IMR-90 (cell line): ENCODE data around the gene ZDHHC3. TPM values are rescaled to one million over a fixed set of nuclear protein-coding genes. Genes with fewer than 3 reads are reported as not detected.

Source experiments
- ATAC-seq: fragments of 200-7000 bp; cut with Tn5 transposase; 2 replicates; pipeline ENCODE4 v1.9.1; 2020; ENCODE audit warnings: low read depth, mild to moderate bottlenecking, moderate library complexity
- BruUV-seq: library from RNA; stranded (reverse); fragments of 400-500 nt; replicated peaks from 2 replicates; lab custom pipeline; 2021; lab: Mats Ljungman, UMichigan
- CTCF ChIA-PET: fragments of 300-600 bp; formaldehyde crosslinking; extraction: SDS; loops from one replicate; lab custom pipeline; 2021; ENCODE audit warnings: antibody characterized with exemption; lab: Yijun Ruan, JAX
- POLR2A ChIA-PET: fragments of 300-600 bp; sonication (Branson Sonifier 250); formaldehyde crosslinking; loops from one replicate; lab custom pipeline; 2022; ENCODE audit warnings: antibody characterized with exemption; ENCODE audit not compliant: unreplicated experiment; lab: Charles Lee
- DNase-seq: peaks from one replicate; pipeline ENCODE4 v3.0.0; 2013
- H2AFZ ChIP-seq: replicated peaks from 2 replicates; pipeline ENCODE3; 2013; ENCODE audit warnings: low read length, mild to moderate bottlenecking; ENCODE audit not compliant: poor library complexity
- H2AK5ac ChIP-seq: 2 replicates; pipeline ENCODE4 v1.6.1; 2013; ENCODE audit warnings: low read depth, low read length, inconsistent platforms
- H2AK9ac ChIP-seq: replicated peaks from 2 replicates; pipeline ENCODE3; 2013; ENCODE audit warnings: mild to moderate bottlenecking, low read depth, low read length, moderate library complexity; ENCODE audit not compliant: poor library complexity
- H2BK120ac ChIP-seq: 2 replicates; pipeline ENCODE4 v1.6.1; 2013; ENCODE audit warnings: low read depth, low read length, inconsistent platforms
- H2BK15ac ChIP-seq: 3 replicates; pipeline ENCODE4 v1.6.1; 2013; ENCODE audit warnings: low read depth, low read length, inconsistent platforms
- H2BK20ac ChIP-seq: 2 replicates; pipeline ENCODE4 v1.6.1; 2013; ENCODE audit warnings: low read depth, mild to moderate bottlenecking, inconsistent platforms, low read length, moderate library complexity
- H2BK5ac ChIP-seq: 2 replicates; pipeline ENCODE4 v1.6.1; 2013; ENCODE audit warnings: mild to moderate bottlenecking, low read depth, low read length, inconsistent platforms; ENCODE audit not compliant: poor library complexity, severe bottlenecking
- H3K14ac ChIP-seq: replicated peaks from 2 replicates; pipeline ENCODE4 v1.6.1; 2013; ENCODE audit warnings: low read depth, low read length, inconsistent platforms
- H3K18ac ChIP-seq: 2 replicates; pipeline ENCODE4 v1.6.1; 2013; ENCODE audit warnings: low read depth, low read length, control low read depth
- H3K23ac ChIP-seq: 2 replicates; pipeline ENCODE4 v1.6.1; 2013; ENCODE audit warnings: low read depth, low read length, inconsistent platforms
- H3K27ac ChIP-seq: 2 replicates; pipeline ENCODE4 v1.5.1; 2013; ENCODE audit warnings: mild to moderate bottlenecking, control low read depth, low read length; ENCODE audit not compliant: insufficient read depth
- H3K27me3 ChIP-seq: 2 replicates; pipeline ENCODE4 v1.6.1; 2013; ENCODE audit warnings: low read length; ENCODE audit not compliant: control insufficient read depth, insufficient read depth
- H3K36me3 ChIP-seq: 2 replicates; pipeline ENCODE4 v1.6.1; 2013; ENCODE audit warnings: low read length, mixed read lengths; ENCODE audit not compliant: control insufficient read depth, insufficient read depth
- H3K4ac ChIP-seq: 2 replicates; pipeline ENCODE4 v1.6.1; 2013; ENCODE audit warnings: low read depth, low read length, inconsistent platforms
- H3K4me1 ChIP-seq: 2 replicates; pipeline ENCODE4 v1.6.1; 2013; ENCODE audit warnings: low read length, mixed read lengths; ENCODE audit not compliant: control insufficient read depth, insufficient read depth
- H3K4me2 ChIP-seq: 2 replicates; pipeline ENCODE4 v1.6.1; 2013; ENCODE audit warnings: low read depth, mild to moderate bottlenecking, control low read depth, low read length, moderate library complexity
- H3K4me3 ChIP-seq: 2 replicates; pipeline ENCODE4 v1.5.1; 2013; ENCODE audit warnings: low read depth, mild to moderate bottlenecking, control low read depth, low read length, moderate library complexity; ENCODE audit not compliant: insufficient read depth
- H3K56ac ChIP-seq: 2 replicates; pipeline ENCODE4 v1.6.1; 2013; ENCODE audit warnings: low read length, inconsistent platforms; ENCODE audit not compliant: insufficient read depth; ENCODE audit errors: extremely low read depth
- H3K79me1 ChIP-seq, 2 experiments: 2 replicates each; pipeline ENCODE4 v1.6.1; 2013; ENCODE audit warnings: low read length in 2 of 2, inconsistent platforms in 1 of 2, low read depth in 1 of 2
- H3K9ac ChIP-seq: 2 replicates; pipeline ENCODE4 v1.6.1; 2013; ENCODE audit warnings: low read depth, low read length, control low read depth
- H3K9me1 ChIP-seq: 2 replicates; pipeline ENCODE4 v1.6.1; 2013; ENCODE audit warnings: low read length, inconsistent platforms; ENCODE audit not compliant: insufficient read depth
- H3K9me3 ChIP-seq: 2 replicates; pipeline ENCODE4 v1.6.1; 2013; ENCODE audit warnings: low read length; ENCODE audit not compliant: control insufficient read depth, insufficient read depth
- H4K20me1 ChIP-seq: 2 replicates; pipeline ENCODE4 v1.6.1; 2013; ENCODE audit warnings: low read length, inconsistent platforms; ENCODE audit not compliant: insufficient read depth
- H4K5ac ChIP-seq: 2 replicates; pipeline ENCODE4 v1.6.1; 2013; ENCODE audit warnings: mild to moderate bottlenecking, low read depth, low read length, control low read depth
- H4K8ac ChIP-seq, 2 experiments: 2 replicates each; pipeline ENCODE4 v1.6.1; 2013; ENCODE audit warnings: low read depth in 2 of 2, low read length in 2 of 2, control low read depth in 1 of 2, inconsistent platforms in 1 of 2
- H4K91ac ChIP-seq: 2 replicates; pipeline ENCODE4 v1.6.1; 2013; ENCODE audit warnings: low read depth, low read length, inconsistent platforms; ENCODE audit not compliant: insufficient read depth
- BHLHE40 ChIP-seq: fragments of 150-350 bp; IDR thresholded peaks from 2 replicates; pipeline ENCODE4 v1.6.1; 2016; ENCODE audit warnings: mild to moderate bottlenecking, low read depth, low read length
- CEBPB ChIP-seq: IDR thresholded peaks from 2 replicates; pipeline ENCODE4 v1.6.1; 2012; ENCODE audit warnings: low read depth, low read length, improper control_type of control experiment
- CHD1 ChIP-seq: IDR thresholded peaks from 2 replicates; pipeline ENCODE4 v1.6.1; 2012; ENCODE audit warnings: low read depth, low read length, improper control_type of control experiment
- CTCF ChIP-seq: conservative IDR thresholded peaks from 2 replicates; pipeline ENCODE4 v1.5.1; 2012; ENCODE audit warnings: mild to moderate bottlenecking, low read depth, low read length, improper control_type of control experiment
- FOS ChIP-seq: fragments of 150-350 bp; IDR thresholded peaks from 2 replicates; pipeline ENCODE4 v1.6.1; 2016; ENCODE audit warnings: low read depth, low read length
- MAFK ChIP-seq: IDR thresholded peaks from 2 replicates; pipeline ENCODE4 v1.6.1; 2012; ENCODE audit warnings: low read depth, low read length, improper control_type of control experiment
- MAZ ChIP-seq: IDR thresholded peaks from 2 replicates; pipeline ENCODE4 v1.6.1; 2012; ENCODE audit warnings: low read depth, mild to moderate bottlenecking, low read length, improper control_type of control experiment, moderate library complexity, borderline replicate concordance
- MXI1 ChIP-seq: IDR thresholded peaks from 2 replicates; pipeline ENCODE4 v1.6.1; 2012; ENCODE audit warnings: low read depth, mild to moderate bottlenecking, low read length, moderate library complexity, borderline replicate concordance
- NFE2L2 ChIP-seq: fragments of 150-350 bp; IDR thresholded peaks from 2 replicates; pipeline ENCODE4 v1.6.1; 2016; ENCODE audit warnings: low read depth, mild to moderate bottlenecking, low read length
- POLR2A ChIP-seq: IDR thresholded peaks from 2 replicates; pipeline ENCODE4 v1.6.1; 2012; ENCODE audit warnings: mild to moderate bottlenecking, low read depth, low read length
- RAD21 ChIP-seq: IDR thresholded peaks from 2 replicates; pipeline ENCODE4 v1.6.1; 2012; ENCODE audit warnings: low read length, improper control_type of control experiment
- RCOR1 ChIP-seq: IDR thresholded peaks from 2 replicates; pipeline ENCODE4 v1.6.1; 2012; ENCODE audit warnings: mild to moderate bottlenecking, low read length, improper control_type of control experiment; ENCODE audit not compliant: insufficient replicate concordance
- RFX5 ChIP-seq: IDR thresholded peaks from 2 replicates; pipeline ENCODE4 v1.8.0; 2012; ENCODE audit warnings: low read depth, mild to moderate bottlenecking, low read length, moderate library complexity
- SMC3 ChIP-seq: fragments of 150-350 bp; IDR thresholded peaks from 2 replicates; pipeline ENCODE4 v1.6.1; 2016; ENCODE audit warnings: low read depth, mild to moderate bottlenecking, antibody characterized with exemption, low read length, moderate library complexity
- USF2 ChIP-seq: fragments of 150-350 bp; IDR thresholded peaks from 2 replicates; pipeline ENCODE4 v1.6.1; 2017; ENCODE audit warnings: mild to moderate bottlenecking, antibody characterized with exemption, low read length, low read depth
- WGBS, 2 experiments: methylation state at CpG; one replicate each; pipeline versions ENCODE4 v1.1.5 to v1.1.7; 2013; ENCODE audit warnings: missing lambda C conversion rate in 2 of 2; ENCODE audit not compliant: insufficient read length in 1 of 2; ENCODE audit errors: extremely low coverage in 2 of 2; 5-methylcytosine and 5-hydroxymethylcytosine counted together
- dilution Hi-C: fragments of 300-500 bp; cut with HindIII; formaldehyde crosslinking; loops from one replicate; pipeline ENCODE4 v1.14.3; 2018; ENCODE audit warnings: low sequenced_read_pairs; ENCODE audit not compliant: unreplicated experiment
- in situ Hi-C: fragments of 300-500 bp; cut with MboI; formaldehyde crosslinking; loops from 3 replicates; pipeline ENCODE4 v1.14.3; 2019; ENCODE audit warnings: low sequenced_read_pairs, inconsistent platforms, mixed read lengths
- intact Hi-C: fragments of 100-400 bp; cut with micrococcal nuclease; formaldehyde crosslinking; loops from 2 replicates; pipeline ENCODE4 v1.10.0; 2022
- polyA plus RNA-seq, 3 experiments: library from polyadenylated mRNA; depleted of rRNA; stranded (reverse); fragments of >200 nt; gene quantifications; 2 replicates each; pipeline ENCODE4 v1.2.3, GENCODE V29; 2012; ENCODE audit warnings: low replicate concordance in 1 of 3
- total RNA-seq: library from RNA; depleted of rRNA; stranded (reverse); fragments of >200 nt; gene quantifications from 2 replicates; pipeline ENCODE4 v1.2.3, GENCODE V29; 2012
- TF ChIP-seq, protein P1 (sequence below): fragments of 150-350 bp; IDR thresholded peaks from 2 replicates; pipeline ENCODE4 v1.6.1; 2016; ENCODE audit warnings: low read depth, mild to moderate bottlenecking, low read length, moderate library complexity, borderline replicate concordance

ZDHHC3 gene
- total and polyA plus RNA-seq, 2 of the 4 experiments (the other 2 are of a cell fraction), result 57.7 to 59.6 TPM

DNA sequence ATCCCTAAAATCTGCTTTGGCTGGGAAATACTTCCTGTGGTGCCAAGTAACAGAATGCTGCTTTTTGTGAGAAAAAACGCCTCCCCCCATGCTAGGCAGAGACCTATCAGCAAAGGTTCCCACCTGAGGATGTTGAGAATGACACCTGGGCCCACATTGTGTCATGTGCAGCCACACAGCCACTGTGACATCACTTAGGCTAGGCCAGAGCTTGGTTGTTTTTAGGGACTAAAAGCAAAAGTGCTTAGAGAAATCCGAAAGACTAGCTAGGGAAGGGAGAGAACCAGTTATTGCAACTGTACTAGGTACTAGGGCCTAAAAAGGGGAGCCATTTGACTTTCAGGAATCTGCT, 6.2 kb downstream of the ZDHHC3 start:
- Histone ChIP-seq H3K23ac (no peak overlapping the region), H2AK9ac (no peak overlapping the region), H3K56ac (no peak overlapping the region), H3K4me2 (no peak overlapping the region), H3K27me3 (no peaks in the 10 kb centered on the region), H4K8ac (no peak overlapping the region), H3K18ac (no peak overlapping the region), H3K79me1 (peaks cover 46 to 81% of the 10 kb centered on the region in 2 experiments), H2BK5ac (no peak overlapping the region), H4K5ac (no peak overlapping the region), H2AK5ac (no peak overlapping the region), H3K4ac (no peak overlapping the region), H3K9ac (no peak overlapping the region), H2BK15ac (no peak overlapping the region), H4K20me1 (peaks cover 23% of the 10 kb centered on the region; the same call in 1 of the 2 replicates), H3K14ac (no peak overlapping the region), H2BK20ac (no peak overlapping the region), H3K27ac (no peak overlapping the region), H2BK120ac (no peak overlapping the region), H3K9me1 (peaks cover 6% of the 10 kb centered on the region; the same call in 1 of the 2 replicates), H3K36me3 (no peaks in the 10 kb centered on the region), H3K4me3 (no peak overlapping the region), H2AFZ (no peak overlapping the region), H4K91ac (no peak overlapping the region), H3K9me3 (no peaks in the 10 kb centered on the region), H3K4me1 (peaks cover 4% of the 10 kb centered on the region; the same call in 1 of the 2 replicates)
- POLR2A ChIA-PET, result no interaction called here
- in situ Hi-C loops (no loop called here), dilution Hi-C loops (no loop called here), intact Hi-C loops (no loop called here)
- BruUV-seq, result no TSS peak
- no peak for ATAC-seq
- TF ChIP-seq, protein P1, sequence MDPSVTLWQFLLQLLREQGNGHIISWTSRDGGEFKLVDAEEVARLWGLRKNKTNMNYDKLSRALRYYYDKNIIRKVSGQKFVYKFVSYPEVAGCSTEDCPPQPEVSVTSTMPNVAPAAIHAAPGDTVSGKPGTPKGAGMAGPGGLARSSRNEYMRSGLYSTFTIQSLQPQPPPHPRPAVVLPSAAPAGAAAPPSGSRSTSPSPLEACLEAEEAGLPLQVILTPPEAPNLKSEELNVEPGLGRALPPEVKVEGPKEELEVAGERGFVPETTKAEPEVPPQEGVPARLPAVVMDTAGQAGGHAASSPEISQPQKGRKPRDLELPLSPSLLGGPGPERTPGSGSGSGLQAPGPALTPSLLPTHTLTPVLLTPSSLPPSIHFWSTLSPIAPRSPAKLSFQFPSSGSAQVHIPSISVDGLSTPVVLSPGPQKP, result no peak
- TF ChIP-seq CEBPB (no peak), NFE2L2 (no peak), MAZ (no peak), CTCF (no peak), MAFK (no peak), FOS (no peak), RAD21 (no peak), USF2 (no peak), MXI1 (no peak), POLR2A (no peak), RFX5 (no peak), BHLHE40 (no peak), SMC3 (no peak), CHD1 (no peak), RCOR1 (no peak)
- DNase-seq, result no peak
- CTCF ChIA-PET, result interaction anchor here (0.5 kb wide), 1 partner anchor 35 kb away, joined by 3 read pairs; no protein-coding TSS in a partner anchor
- no CpG with 5 or more reads among the region's 2 CpGs for WGBS, 2 experiments
